ENCODE results near the gene C22orf39. TPM values are rescaled to one million over a fixed set of nuclear protein-coding genes. Genes with fewer than 3 reads are reported as not detected.

Gene C22orf39
- total RNA-seq, 1 experiment from 2014 or later = 19.3 TPM

DNA sequence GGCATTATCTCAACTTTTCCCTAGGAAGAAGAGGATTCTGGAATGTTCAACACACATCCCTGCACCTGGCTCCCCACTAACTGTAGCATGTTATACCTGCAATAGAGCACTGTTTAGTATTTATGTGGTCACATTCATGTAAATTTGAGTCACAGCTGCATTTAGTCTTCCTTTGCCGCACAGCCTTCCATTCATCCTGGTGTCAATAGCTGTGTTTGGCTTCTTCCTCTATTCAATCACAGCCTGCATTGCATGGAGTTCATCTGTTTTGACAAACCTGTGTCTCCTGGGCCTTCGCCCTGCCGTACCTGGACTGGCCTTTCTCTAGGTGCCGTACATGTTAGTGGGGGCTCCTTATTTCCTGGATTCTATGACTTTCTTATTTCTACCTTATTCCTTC is 4.1 kb upstream of the C22orf39 start:
- no peak overlapping the region for H3K18ac ChIP-seq (ENCODE audit: insufficient read length, low read depth, low read length)
- no peaks in the 10 kb centered on the region for H4K20me1 ChIP-seq (ENCODE audit: control insufficient read depth, insufficient read depth, insufficient read length)
- H4K8ac ChIP-seq (replicated peaks; ENCODE audit: insufficient read length, low read depth, low read length) = no peak overlapping the region
- H3K56ac ChIP-seq (ENCODE audit: insufficient read length, low read depth, low read length) = no peak overlapping the region
- no peak overlapping the region for H3K27ac Mint-ChIP-seq
- H3K4me1 Mint-ChIP-seq = peaks cover 13 to 18% of the 10 kb centered on the region in 2 experiments
- no peak overlapping the region for H2BK5ac ChIP-seq (ENCODE audit: insufficient read length, low read length)
- H3K4ac ChIP-seq (ENCODE audit: low read depth, low read length) = no peak overlapping the region
- no peak overlapping the region for H4K91ac ChIP-seq (ENCODE audit: insufficient read length, low read depth, low read length)
- H2BK12ac ChIP-seq (ENCODE audit: insufficient read length, low read depth, low read length) = no peak overlapping the region
- WGBS (ENCODE audit: extremely low coverage, insufficient read length, low lambda C conversion rate) = no CpG with 5 or more reads among the region's 4 CpGs
- no peak overlapping the region for H3K4me2 ChIP-seq (ENCODE audit: insufficient read depth, insufficient read length, low read length)
- H3K9me3 ChIP-seq (ENCODE audit: control insufficient read depth, low read depth, low read length) = no peaks in the 10 kb centered on the region
- peaks cover 5% of the 10 kb centered on the region for H3K27me3 Mint-ChIP-seq (ENCODE audit: low read depth)
- no peak overlapping the region for H3T11ph ChIP-seq (ENCODE audit: low read length)
- no peaks in the 10 kb centered on the region; a peak in 1 of 5 replicates for H3K9me3 Mint-ChIP-seq
- H3K79me2 ChIP-seq (ENCODE audit: insufficient read depth, low read length) = no peaks in the 10 kb centered on the region; the same call in 1 of the 2 replicates
- peaks cover 26 to 71% (median 51%) of the 10 kb centered on the region in 3 experiments for H3K36me3 Mint-ChIP-seq (ENCODE audit: insufficient read depth in 1 of 3, low read depth in 3 of 3)
- H3K9ac ChIP-seq (ENCODE audit: extremely low read depth, insufficient read length, low read length) = no peak overlapping the region
- no peak overlapping the region for H2BK120ac ChIP-seq (ENCODE audit: low read depth, low read length, poor library complexity, severe bottlenecking)
- no peaks in the 10 kb centered on the region for H3K27me3 ChIP-seq (ENCODE audit: insufficient read depth, low read length)
- H3K4me3 Mint-ChIP-seq = no peak overlapping the region
- H2BK20ac ChIP-seq (ENCODE audit: low read depth, low read length, poor library complexity, severe bottlenecking) = no peak overlapping the region
- no peak overlapping the region for H2AK5ac ChIP-seq (ENCODE audit: insufficient read length, low read length)
- H3K23me2 ChIP-seq (ENCODE audit: insufficient read length, low read depth, low read length, poor library complexity, severe bottlenecking) = peaks cover 8% of the 10 kb centered on the region
- H3K23ac ChIP-seq (ENCODE audit: insufficient read length, low read depth, low read length) = no peak overlapping the region
- TF ChIP-seq, protein P1, sequence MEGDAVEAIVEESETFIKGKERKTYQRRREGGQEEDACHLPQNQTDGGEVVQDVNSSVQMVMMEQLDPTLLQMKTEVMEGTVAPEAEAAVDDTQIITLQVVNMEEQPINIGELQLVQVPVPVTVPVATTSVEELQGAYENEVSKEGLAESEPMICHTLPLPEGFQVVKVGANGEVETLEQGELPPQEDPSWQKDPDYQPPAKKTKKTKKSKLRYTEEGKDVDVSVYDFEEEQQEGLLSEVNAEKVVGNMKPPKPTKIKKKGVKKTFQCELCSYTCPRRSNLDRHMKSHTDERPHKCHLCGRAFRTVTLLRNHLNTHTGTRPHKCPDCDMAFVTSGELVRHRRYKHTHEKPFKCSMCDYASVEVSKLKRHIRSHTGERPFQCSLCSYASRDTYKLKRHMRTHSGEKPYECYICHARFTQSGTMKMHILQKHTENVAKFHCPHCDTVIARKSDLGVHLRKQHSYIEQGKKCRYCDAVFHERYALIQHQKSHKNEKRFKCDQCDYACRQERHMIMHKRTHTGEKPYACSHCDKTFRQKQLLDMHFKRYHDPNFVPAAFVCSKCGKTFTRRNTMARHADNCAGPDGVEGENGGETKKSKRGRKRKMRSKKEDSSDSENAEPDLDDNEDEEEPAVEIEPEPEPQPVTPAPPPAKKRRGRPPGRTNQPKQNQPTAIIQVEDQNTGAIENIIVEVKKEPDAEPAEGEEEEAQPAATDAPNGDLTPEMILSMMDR (conservative IDR thresholded peaks at IDR 0.05) = no peak
- no peak overlapping the region for H2AFZ ChIP-seq (ENCODE audit: low read length)
- H3K27ac ChIP-seq (ENCODE audit: insufficient read length, low read depth, low read length) = no peak overlapping the region
- no peak overlapping the region for H3K14ac ChIP-seq (ENCODE audit: insufficient read depth, low read length)
- no peaks in the 10 kb centered on the region for H3K4me1 ChIP-seq (ENCODE audit: insufficient read depth, low read length)
- H2BK15ac ChIP-seq (ENCODE audit: low read depth, low read length) = no peak overlapping the region
- no peaks in the 10 kb centered on the region for H3K79me1 ChIP-seq (ENCODE audit: insufficient read depth, low read depth, low read length, poor library complexity, severe bottlenecking)
- no peak for DNase-seq
- no peak overlapping the region for H4K5ac ChIP-seq (ENCODE audit: insufficient read length, low read depth, low read length)

All from H9 (cell line).